HepG2 (cell line): ENCODE data around the gene FANCD2OS. TPM values are rescaled to one million over a fixed set of nuclear protein-coding genes. Genes with fewer than 3 reads are reported as not detected.
A peak's percentile ranks its signal among the peaks of the same experiment; 100 is the strongest.

Experiments
- AGO2 ChIP-seq: fragments of 200-400 bp; formaldehyde crosslinking; optimal IDR thresholded peaks from 2 replicates; pipeline ENCODE3; 2017; ENCODE audit warnings: mild to moderate bottlenecking, low read depth, low read length, moderate library complexity
- ARID2 ChIP-seq: sonication (generic); formaldehyde crosslinking; IDR thresholded peaks from 2 replicates; pipeline ENCODE4 v1.8.1; 2022; ENCODE audit warnings: mild to moderate bottlenecking, missing genetic modification reagents, borderline replicate concordance
- ATAD3A ChIP-seq: sonication (generic); formaldehyde crosslinking; IDR thresholded peaks from 2 replicates; pipeline ENCODE4 v1.4.0; 2020; ENCODE audit warnings: missing genetic modification reagents
- ATF7-NPFF ChIP-seq: sonication (generic); formaldehyde crosslinking; IDR thresholded peaks from 2 replicates; pipeline ENCODE4 v1.8.1; 2023; ENCODE audit warnings: mild to moderate bottlenecking, low read depth, missing genetic modification reagents, moderate library complexity
- BCL3 ChIP-seq: sonication (generic); formaldehyde crosslinking; IDR thresholded peaks from 2 replicates; pipeline ENCODE4 v1.5.1; 2020; ENCODE audit warnings: mild to moderate bottlenecking, missing genetic modification reagents, moderate library complexity
- BRCA1 ChIP-seq: sonication (generic); formaldehyde crosslinking; IDR thresholded peaks from 2 replicates; pipeline ENCODE4 v1.4.0; 2020; ENCODE audit warnings: missing genetic modification reagents
- CBX5 ChIP-seq: sonication (generic); formaldehyde crosslinking; IDR thresholded peaks from 2 replicates; pipeline ENCODE4 v1.4.0; 2020; ENCODE audit warnings: missing genetic modification reagents, borderline replicate concordance
- DMAP1 ChIP-seq: IDR thresholded peaks from 2 replicates; pipeline ENCODE4 v1.6.1; 2016
- DNMT1 ChIP-seq: sonication (generic); formaldehyde crosslinking; IDR thresholded peaks from 2 replicates; pipeline ENCODE4 v1.5.1; 2020; ENCODE audit warnings: mild to moderate bottlenecking, missing genetic modification reagents
- ELF3 ChIP-seq: IDR thresholded peaks from 2 replicates; pipeline ENCODE4 v1.6.1; 2016; ENCODE audit warnings: missing genetic modification reagents, missing compliant biosample characterization
- HOXD1 ChIP-seq: sonication (generic); formaldehyde crosslinking; IDR thresholded peaks from 2 replicates; pipeline ENCODE4 v1.5.0; 2020; ENCODE audit warnings: missing genetic modification reagents
- KDM3A ChIP-seq: IDR thresholded peaks from 2 replicates; pipeline ENCODE4 v1.6.1; 2018; ENCODE audit warnings: low read depth, missing compliant biosample characterization
- KDM4B ChIP-seq: sonication (generic); formaldehyde crosslinking; IDR thresholded peaks from 2 replicates; pipeline ENCODE4 v1.4.0; 2020; ENCODE audit warnings: missing genetic modification reagents
- MAFG ChIP-seq: sonication (generic); formaldehyde crosslinking; IDR thresholded peaks from 2 replicates; pipeline ENCODE4 v1.5.1; 2020; ENCODE audit warnings: mild to moderate bottlenecking, missing genetic modification reagents
- MEF2D ChIP-seq: sonication (generic); formaldehyde crosslinking; IDR thresholded peaks from 2 replicates; pipeline ENCODE4 v1.5.1; 2020; ENCODE audit warnings: mild to moderate bottlenecking, missing genetic modification reagents
- MEIS2 ChIP-seq: sonication (generic); formaldehyde crosslinking; IDR thresholded peaks from 2 replicates; pipeline ENCODE4 v1.9.0; 2021; ENCODE audit warnings: mild to moderate bottlenecking, missing genetic modification reagents
- SMAD9 ChIP-seq: sonication (generic); formaldehyde crosslinking; IDR thresholded peaks from 2 replicates; pipeline ENCODE4 v1.5.1; 2020; ENCODE audit warnings: mild to moderate bottlenecking, missing genetic modification reagents
- THYN1 ChIP-seq: sonication (generic); formaldehyde crosslinking; IDR thresholded peaks from 2 replicates; pipeline ENCODE4 v1.8.1; 2023; ENCODE audit warnings: low read depth, mild to moderate bottlenecking, moderate library complexity, missing genetic modification reagents, borderline replicate concordance
- ZMAT3 ChIP-seq: sonication (generic); formaldehyde crosslinking; conservative IDR thresholded peaks from 2 replicates; pipeline ENCODE4 v1.7.0; 2021; ENCODE audit warnings: missing genetic modification reagents
- ZNF124 ChIP-seq: sonication (generic); formaldehyde crosslinking; IDR thresholded peaks from 2 replicates; pipeline ENCODE4 v1.4.0; 2020; ENCODE audit warnings: missing genetic modification reagents
- ZNF20 ChIP-seq: sonication (generic); formaldehyde crosslinking; IDR thresholded peaks from 2 replicates; pipeline ENCODE4 v1.4.0; 2020; ENCODE audit warnings: mild to moderate bottlenecking, moderate library complexity, missing genetic modification reagents
- ZNF331 ChIP-seq: sonication (generic); formaldehyde crosslinking; IDR thresholded peaks from 2 replicates; pipeline ENCODE4 v1.4.0; 2020; ENCODE audit warnings: missing genetic modification reagents
- ZNF343 ChIP-seq: sonication (generic); formaldehyde crosslinking; IDR thresholded peaks from 2 replicates; pipeline ENCODE4 v1.4.0; 2020; ENCODE audit warnings: mild to moderate bottlenecking, missing genetic modification reagents
- ZNF354B ChIP-seq: sonication (generic); formaldehyde crosslinking; IDR thresholded peaks from 2 replicates; pipeline ENCODE4 v1.8.0; 2022; ENCODE audit warnings: mild to moderate bottlenecking, missing genetic modification reagents
- ZNF720 ChIP-seq: sonication (generic); formaldehyde crosslinking; IDR thresholded peaks from 2 replicates; pipeline ENCODE4 v1.4.0; 2020; ENCODE audit warnings: missing genetic modification reagents
- ZNF749 ChIP-seq: sonication (generic); formaldehyde crosslinking; IDR thresholded peaks from 2 replicates; pipeline ENCODE4 v1.8.0; 2022; ENCODE audit warnings: mild to moderate bottlenecking, missing genetic modification reagents, moderate library complexity, borderline replicate concordance
- ZSCAN20 ChIP-seq: sonication (generic); formaldehyde crosslinking; IDR thresholded peaks from 2 replicates; pipeline ENCODE4 v1.4.0; 2020; ENCODE audit warnings: missing genetic modification reagents, mild to moderate bottlenecking, borderline replicate concordance
- ZSCAN30 ChIP-seq: sonication (generic); formaldehyde crosslinking; IDR thresholded peaks from 2 replicates; pipeline ENCODE4 v1.5.0; 2020; ENCODE audit warnings: mild to moderate bottlenecking, missing genetic modification reagents
- polyA plus RNA-seq, 8 experiments: library from polyadenylated mRNA; depleted of rRNA in 3 of 8; stranded (reverse) in 7 of 8; unstranded in 1 of 8; fragments of >200 nt; fragmentation: Illumina TruSeq in 4 of 8; extraction: Trizol in 4 of 8; gene quantifications; 2 replicates each; pipeline versions ENCODE4 v1.2.1 to v1.2.3, GENCODE V29; 2011 to 2016; ENCODE audit warnings: low read depth in 4 of 8, missing spikeins in 1 of 8, mixed read lengths in 1 of 8; ENCODE audit not compliant: insufficient read depth in 1 of 8
- total RNA-seq, 5 experiments: library from RNA; depleted of rRNA; stranded (reverse); fragments of >200 nt; fragmentation: Illumina TruSeq; extraction: Trizol; gene quantifications; 2 replicates each; pipeline ENCODE4 v1.2.3, GENCODE V29; 2016; ENCODE audit warnings: low read depth in 1 of 5
- TF ChIP-seq, protein P1 (sequence below): sonication (generic); formaldehyde crosslinking; IDR thresholded peaks from 2 replicates; pipeline ENCODE4; 2020; ENCODE audit warnings: missing genetic modification reagents, mild to moderate bottlenecking, borderline replicate concordance

Gene FANCD2OS
- total and polyA plus RNA-seq, 2 of the 13 experiments (the other 11 are each of a cell fraction or from before 2014, with no cell fraction given), result not detected

- TF ChIP-seq, protein P1, sequence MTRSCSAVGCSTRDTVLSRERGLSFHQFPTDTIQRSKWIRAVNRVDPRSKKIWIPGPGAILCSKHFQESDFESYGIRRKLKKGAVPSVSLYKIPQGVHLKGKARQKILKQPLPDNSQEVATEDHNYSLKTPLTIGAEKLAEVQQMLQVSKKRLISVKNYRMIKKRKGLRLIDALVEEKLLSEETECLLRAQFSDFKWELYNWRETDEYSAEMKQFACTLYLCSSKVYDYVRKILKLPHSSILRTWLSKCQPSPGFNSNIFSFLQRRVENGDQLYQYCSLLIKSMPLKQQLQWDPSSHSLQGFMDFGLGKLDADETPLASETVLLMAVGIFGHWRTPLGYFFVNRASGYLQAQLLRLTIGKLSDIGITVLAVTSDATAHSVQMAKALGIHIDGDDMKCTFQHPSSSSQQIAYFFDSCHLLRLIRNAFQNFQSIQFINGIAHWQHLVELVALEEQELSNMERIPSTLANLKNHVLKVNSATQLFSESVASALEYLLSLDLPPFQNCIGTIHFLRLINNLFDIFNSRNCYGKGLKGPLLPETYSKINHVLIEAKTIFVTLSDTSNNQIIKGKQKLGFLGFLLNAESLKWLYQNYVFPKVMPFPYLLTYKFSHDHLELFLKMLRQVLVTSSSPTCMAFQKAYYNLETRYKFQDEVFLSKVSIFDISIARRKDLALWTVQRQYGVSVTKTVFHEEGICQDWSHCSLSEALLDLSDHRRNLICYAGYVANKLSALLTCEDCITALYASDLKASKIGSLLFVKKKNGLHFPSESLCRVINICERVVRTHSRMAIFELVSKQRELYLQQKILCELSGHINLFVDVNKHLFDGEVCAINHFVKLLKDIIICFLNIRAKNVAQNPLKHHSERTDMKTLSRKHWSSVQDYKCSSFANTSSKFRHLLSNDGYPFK (CRISPR knock-in tag), result peak; percentile 88; the same call in 1 of the 2 replicates
- TF ChIP-seq ATAD3A (CRISPR knock-in tag), result no peak
- TF ChIP-seq ZSCAN20 (CRISPR knock-in tag), result 0 out of 2 replicates have a peak, but pooled peaks have one; percentile 52
- no peak for TF ChIP-seq ARID2 (CRISPR knock-in tag)
- TF ChIP-seq SMAD9, result peak; percentile 36; the same call in 1 of the 2 replicates
- TF ChIP-seq ZNF331 (CRISPR knock-in tag), result peak; percentile 65; the same call in 1 of the 2 replicates
- TF ChIP-seq KDM3A (CRISPR knock-in tag), result no peak
- no peak for TF ChIP-seq DNMT1 (CRISPR knock-in tag)
- TF ChIP-seq ELF3 (CRISPR knock-in tag), result no peak
- peak; percentile 32; the same call in 1 of the 2 replicates for TF ChIP-seq BCL3
- TF ChIP-seq ZSCAN30, result no peak
- no peak for TF ChIP-seq MAFG
- no peak for TF ChIP-seq ZNF354B (CRISPR knock-in tag)
- no peak for TF ChIP-seq ZNF749 (CRISPR knock-in tag)
- TF ChIP-seq ZMAT3, result peak; percentile 36; the same call in 1 of the 2 replicates
- TF ChIP-seq ZNF343 (CRISPR knock-in tag), result no peak
- TF ChIP-seq CBX5 (CRISPR knock-in tag), result 0 out of 2 replicates have a peak, but pooled peaks have one; percentile 13
- TF ChIP-seq KDM4B (CRISPR knock-in tag), result no peak
- TF ChIP-seq MEIS2, result peak; percentile 66; the same call in 1 of the 2 replicates
- TF ChIP-seq MEF2D (CRISPR knock-in tag), result 0 out of 2 replicates have a peak, but pooled peaks have one; percentile 13
- no peak for TF ChIP-seq THYN1 (CRISPR knock-in tag)
- TF ChIP-seq DMAP1 (CRISPR knock-in tag), result peak; percentile 94
- peak; percentile 38; the same call in 1 of the 2 replicates for TF ChIP-seq ATF7-NPFF (CRISPR knock-in tag)
- no peak for TF ChIP-seq ZNF720 (CRISPR knock-in tag)
- TF ChIP-seq HOXD1 (CRISPR knock-in tag), result peak; percentile 79
- 0 out of 2 replicates have a peak, but pooled peaks have one; percentile 63 for TF ChIP-seq ZNF124
- TF ChIP-seq AGO2, result peak; percentile 39
- peak; percentile 92 for TF ChIP-seq BRCA1 (CRISPR knock-in tag)
- TF ChIP-seq ZNF20 (CRISPR knock-in tag), result no peak
These were observed 7.5 kb upstream of the FANCD2OS start, which contains the start of gene BRK1 (continued) for GRCh38 chr3:10115326-10116137.
